IPS-18c (cell line): ENCODE results near the gene PDE7B.

ENCODE experiments used
- H3K4me3 ChIP-seq: 2 replicates; pipeline ENCODE4 v1.7.0; 2013; ENCODE audit warnings: low read depth, mild to moderate bottlenecking, low read length, moderate library complexity; ENCODE audit not compliant: insufficient read depth
- H3K9me3 ChIP-seq: one replicate; pipeline ENCODE4 v1.6.1; 2013; ENCODE audit warnings: mild to moderate bottlenecking, low read length, moderate library complexity; ENCODE audit not compliant: control insufficient read depth, insufficient read depth

PDE7B gene

DNA sequence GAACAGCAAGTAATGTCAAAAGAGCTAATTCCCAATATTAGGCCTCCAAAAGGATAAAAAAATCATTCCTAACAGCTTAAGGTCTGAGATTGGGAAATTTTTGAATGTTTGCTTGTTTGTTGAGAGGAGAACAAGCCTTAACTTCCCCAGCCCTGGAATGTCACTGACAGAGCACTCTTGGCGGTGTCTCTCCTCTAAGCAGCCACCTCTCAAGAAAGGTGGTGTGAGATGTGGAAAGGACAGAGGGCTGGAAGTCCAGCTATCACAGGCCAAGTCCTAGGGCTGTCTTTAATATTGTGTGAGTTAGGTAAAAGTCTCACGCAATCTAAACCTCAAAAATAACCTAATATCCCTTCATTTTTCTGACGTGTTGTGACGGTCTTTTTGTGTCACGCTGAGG is 297.0 kb downstream of the PDE7B start:
- H3K4me3 ChIP-seq, result no peak overlapping the region
- no peaks in the 10 kb centered on the region for H3K9me3 ChIP-seq

DNA sequence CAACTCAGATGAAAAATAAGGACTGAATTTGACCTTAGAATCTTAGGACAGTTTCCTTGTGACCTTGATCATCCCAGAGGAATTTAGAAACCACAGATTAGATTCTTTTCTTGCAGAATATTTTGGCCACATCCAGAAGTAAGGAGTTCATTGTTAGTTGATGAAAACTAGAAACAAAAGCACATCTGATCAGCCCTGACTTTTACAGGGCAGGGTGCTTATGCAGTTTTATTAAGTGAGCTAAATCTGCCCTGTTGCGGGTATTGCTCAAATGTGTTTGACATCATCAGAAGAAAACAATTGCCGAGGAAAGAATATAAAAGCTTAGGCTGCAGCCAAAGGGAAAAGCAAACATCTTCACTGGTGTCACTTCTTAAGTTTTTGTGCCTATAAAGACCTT is 297.8 kb downstream of the PDE7B start:
- H3K9me3 ChIP-seq, result no peaks in the 10 kb centered on the region
- H3K4me3 ChIP-seq, result no peak overlapping the region

DNA sequence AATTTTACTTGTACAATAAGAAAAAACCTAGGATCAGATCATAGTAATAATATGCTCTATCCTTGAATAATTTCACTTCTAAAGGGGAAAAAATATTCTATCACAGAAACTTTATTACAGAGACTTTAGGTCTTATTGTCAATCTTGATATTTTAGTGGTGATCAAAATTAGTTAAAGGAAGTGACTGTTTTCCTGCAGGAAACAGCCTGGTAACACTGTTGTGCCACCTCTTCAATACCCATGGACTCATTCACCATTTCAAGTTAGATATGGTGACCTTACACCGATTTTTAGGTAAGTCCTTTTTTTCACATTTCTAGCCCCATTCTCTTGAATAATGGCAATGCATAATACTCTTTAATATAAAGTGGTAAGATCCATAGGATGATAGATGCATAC is 299.5 kb downstream of the PDE7B start:
- Histone ChIP-seq H3K9me3 (no peaks in the 10 kb centered on the region), H3K4me3 (no peak overlapping the region)

DNA sequence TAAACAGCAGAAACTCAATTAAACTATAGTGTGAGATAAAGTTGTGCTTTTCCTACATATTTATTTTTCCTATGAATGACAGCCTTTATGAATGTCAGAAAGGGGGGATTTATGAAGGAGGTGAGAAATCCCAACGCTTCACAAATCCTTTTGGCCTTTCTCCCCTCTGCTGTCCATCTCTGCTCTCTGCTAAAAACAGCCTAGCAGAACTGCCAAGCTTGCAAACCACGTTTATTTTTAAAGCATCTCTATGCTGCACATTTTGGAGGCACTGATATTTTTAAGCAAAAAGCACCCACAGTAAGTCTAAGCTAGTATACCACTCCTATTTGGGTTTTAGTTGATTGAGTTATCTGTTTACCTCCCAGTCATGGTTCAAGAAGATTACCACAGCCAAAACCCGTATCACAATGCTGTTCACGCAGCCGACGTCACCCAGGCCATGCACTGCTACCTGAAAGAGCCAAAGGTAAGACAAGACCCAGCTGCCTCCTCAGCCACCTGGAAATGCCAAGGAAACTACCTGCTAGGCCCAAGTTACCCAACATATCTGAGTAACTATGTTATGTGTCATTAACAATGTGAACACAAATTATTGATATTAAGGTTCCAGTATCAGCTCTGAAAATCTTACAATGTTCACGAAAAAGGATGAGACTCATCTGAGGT is 302.3 kb downstream of the PDE7B start:
- no peaks in the 10 kb centered on the region for H3K9me3 ChIP-seq
- no peak overlapping the region for H3K4me3 ChIP-seq

DNA sequence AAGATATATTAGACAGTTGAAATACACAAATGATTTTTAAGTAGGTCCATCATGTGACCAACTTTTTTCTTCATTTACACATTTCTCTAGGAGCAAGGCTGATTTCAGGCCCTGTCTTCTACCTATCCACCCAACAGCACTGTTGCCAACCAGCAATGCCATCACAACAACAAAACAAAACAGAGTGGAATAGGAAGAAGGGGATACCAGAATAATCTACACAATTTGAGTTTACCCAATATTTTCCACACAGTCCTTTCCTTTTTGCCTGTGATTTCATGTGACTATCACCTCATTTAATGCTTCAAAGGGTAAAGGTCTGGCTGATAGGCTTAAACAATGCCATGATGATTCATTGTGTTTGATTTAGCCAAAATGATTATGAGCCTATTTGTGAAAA is 303.7 kb downstream of the PDE7B start:
- no peak overlapping the region for H3K4me3 ChIP-seq
- H3K9me3 ChIP-seq, result no peaks in the 10 kb centered on the region

DNA sequence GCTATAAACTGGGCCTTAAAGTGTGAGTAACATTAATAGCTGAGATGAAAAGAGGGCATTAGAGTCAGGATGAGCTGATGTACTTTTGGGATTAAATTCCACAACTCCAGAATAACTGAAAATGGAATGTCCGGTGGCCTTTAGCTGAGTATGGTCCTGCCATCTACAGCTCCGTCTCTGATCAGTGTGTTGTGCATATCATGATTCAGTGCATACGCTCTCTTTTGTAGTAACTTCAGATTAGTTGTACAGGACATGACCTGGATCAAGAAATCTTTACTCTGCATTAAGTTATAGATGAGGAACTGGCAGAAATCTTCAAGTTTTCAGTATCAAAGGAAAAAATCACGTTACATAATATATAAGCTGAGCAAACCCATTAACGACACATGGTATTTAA is 306.2 kb downstream of the PDE7B start:
- H3K4me3 ChIP-seq, result no peak overlapping the region

DNA sequence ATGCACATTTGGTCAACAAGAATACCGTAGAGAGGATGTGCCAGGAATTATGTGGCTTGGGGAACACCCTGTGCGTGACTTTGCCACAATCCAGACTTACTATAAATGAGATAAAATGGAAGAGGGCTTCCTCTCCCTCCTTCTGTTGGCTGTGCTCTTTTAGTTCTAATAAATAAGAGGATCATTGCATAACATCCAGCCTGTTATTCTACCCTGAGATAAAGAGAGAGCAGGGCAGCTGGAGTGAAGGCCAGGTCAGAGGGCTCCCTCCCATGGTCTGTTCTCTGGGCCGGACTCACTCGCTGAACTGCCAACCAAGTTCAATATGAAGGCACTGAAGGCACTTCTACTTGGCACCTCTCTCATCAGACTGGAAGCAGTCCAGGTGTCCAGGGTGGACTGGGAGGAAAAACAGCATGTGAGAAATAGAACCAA is 306.9 kb downstream of the PDE7B start:
- Histone ChIP-seq H3K4me3 (no peak overlapping the region), H3K9me3 (no peaks in the 10 kb centered on the region)

More for the DNA sequence above, 306.2 kb downstream of the PDE7B start:
- H3K9me3 ChIP-seq, result no peaks in the 10 kb centered on the region

DNA sequence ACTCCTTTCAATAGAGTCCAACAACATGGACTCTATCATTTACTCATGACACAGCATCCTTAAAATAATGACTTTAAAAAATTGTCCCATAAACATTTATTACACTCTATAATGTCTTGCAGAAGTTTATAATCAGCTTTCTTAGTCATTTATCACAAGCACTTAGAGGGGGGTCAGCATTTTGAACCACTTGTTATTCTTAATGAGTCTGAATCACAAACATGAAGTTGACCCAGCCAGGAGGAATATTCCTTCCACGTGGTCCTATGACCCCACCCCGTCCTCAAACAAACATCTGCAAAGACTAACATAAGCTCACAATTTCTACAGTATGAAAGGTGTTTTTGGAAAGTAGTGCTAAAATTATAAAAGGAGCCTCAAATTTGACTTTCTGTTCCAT is 307.5 kb downstream of the PDE7B start:
- no peaks in the 10 kb centered on the region for H3K9me3 ChIP-seq
- no peak overlapping the region for H3K4me3 ChIP-seq

DNA sequence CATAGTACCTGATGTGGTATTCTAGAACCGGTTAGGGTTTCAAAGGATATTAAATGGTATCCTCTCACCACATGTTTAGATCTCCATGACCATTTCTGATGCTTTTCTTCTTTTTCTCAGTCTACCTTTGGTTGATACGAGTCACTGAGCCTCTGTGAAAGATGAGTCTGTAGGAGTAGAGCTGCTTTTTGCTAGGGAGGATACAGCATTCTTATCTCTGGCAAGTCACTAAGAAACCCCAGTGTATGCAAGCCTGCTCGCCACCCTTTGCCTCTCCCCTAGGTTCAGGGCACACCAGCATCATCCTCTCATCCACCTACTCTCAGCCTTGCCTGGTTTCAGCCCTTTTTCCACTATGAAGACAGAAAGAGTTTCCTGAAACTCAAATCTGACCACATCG is 308.7 kb downstream of the PDE7B start:
- Histone ChIP-seq H3K4me3 (no peak overlapping the region), H3K9me3 (no peaks in the 10 kb centered on the region)

DNA sequence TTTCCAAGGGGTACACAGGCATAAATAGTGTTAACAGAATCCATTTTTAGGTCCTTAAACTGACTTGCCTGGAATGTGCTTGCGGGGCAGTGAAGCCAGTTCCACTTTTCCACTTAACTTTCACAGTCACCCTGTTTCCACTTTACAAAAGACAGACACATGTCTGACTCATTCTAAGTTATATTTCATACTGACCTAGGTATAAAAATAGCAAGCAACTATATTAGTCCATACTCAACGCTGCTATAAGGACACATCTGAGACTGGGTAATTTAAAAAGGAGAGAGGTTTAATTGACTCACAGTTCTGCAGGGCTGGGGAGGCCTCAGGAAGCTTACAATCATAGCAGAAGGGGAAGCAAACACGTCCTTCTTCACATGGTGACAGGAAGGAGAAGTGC is 310.4 kb downstream of the PDE7B start:
- Histone ChIP-seq H3K4me3 (no peak overlapping the region), H3K9me3 (peaks cover 2% of the 10 kb centered on the region)

DNA sequence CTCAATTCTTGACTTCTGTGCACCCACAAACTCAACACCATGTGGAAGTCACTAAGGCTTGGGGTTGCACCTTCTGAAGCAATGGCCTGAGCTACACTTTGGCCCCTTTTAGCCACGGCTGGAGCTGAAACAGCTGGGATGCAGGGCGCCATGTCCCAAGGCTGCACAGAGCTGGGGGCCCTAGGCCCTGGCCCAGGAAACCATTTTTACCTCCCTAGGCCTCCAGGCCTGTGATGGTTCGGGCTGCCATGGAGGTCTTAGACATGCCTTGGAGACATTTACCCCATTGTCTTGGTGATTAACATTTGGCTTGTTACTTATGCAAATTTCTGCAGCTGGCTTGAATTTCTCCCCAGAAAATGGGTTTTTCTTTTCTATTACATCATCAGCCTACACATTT is 311.8 kb downstream of the PDE7B start:
- peaks cover 4% of the 10 kb centered on the region for H3K9me3 ChIP-seq
- H3K4me3 ChIP-seq, result no peak overlapping the region

DNA sequence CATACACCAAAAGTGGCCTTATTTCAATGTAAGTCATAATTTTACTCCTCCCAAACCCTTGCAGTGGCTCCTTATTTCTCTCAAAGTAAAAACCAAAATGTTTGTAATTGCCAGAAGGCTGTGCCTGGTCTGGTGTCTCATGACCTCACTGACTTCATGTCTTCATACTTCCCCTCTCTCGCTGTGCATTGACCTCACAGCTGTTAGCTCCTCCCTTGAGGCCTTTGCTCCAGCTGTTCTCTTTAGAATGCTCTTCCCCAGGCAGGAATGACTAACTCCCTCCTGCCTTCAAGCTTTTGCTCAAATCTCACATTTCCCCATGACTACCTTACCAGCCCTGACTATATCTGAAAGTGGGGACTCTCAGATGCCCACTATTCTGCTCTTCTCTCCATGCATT is 315.3 kb downstream of the PDE7B start:
- Histone ChIP-seq H3K9me3 (peaks cover 4% of the 10 kb centered on the region), H3K4me3 (no peak overlapping the region)

DNA sequence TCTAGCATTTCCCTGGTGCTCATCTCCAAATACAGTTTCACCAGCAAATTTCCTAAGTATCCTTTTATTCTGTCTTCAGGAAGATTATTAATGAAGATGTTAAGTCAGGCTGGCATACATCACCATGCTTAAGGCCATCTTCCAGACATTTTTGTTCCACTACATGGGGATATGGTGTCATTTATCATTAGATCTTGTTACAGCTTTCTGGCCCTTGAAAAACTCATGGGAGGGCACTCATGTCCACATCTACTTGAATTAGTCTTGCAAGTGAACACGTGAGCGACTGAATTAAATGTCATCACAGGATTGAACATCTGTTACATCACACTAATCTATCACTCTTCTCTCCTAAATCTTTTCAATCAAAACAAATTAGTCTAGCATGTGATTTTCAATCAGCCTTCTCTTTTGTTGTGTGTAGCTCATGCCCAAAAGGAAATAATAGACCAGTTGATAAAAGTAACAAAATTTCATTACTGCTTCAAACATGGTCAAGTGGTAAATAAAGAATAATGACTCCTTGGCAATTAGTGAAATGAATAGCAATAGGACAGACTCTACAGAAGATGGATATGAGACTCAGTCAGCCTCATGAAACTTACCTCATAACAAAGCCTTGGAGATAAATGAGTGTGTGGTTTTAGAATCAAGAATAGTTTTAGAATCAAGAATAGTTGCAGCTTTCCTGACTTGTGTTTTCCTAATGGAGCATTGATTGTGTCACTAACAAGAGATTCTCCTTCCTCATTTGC is 318.1 kb downstream of the PDE7B start:
- Histone ChIP-seq H3K9me3 (peaks cover 4% of the 10 kb centered on the region), H3K4me3 (no peak overlapping the region)

DNA sequence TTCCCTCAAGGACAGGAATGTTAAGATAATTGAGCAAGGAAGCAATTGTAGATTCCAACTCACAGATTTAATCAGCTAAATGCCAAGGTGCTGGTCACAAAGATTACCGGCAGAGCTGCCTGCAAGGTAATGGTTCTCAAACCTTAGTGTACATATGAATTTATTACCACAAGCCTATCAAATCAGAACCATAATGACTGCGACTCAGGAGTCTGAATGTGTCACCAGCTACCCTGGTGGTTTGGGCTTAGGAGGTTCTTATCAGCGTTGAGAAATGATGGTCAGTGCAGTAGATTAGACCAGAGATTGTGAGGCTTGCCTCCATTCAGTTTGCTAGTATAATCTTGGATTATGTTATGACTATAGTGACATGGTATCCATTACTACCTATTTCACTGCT is 319.7 kb downstream of the PDE7B start:
- H3K4me3 ChIP-seq, result no peak overlapping the region

DNA sequence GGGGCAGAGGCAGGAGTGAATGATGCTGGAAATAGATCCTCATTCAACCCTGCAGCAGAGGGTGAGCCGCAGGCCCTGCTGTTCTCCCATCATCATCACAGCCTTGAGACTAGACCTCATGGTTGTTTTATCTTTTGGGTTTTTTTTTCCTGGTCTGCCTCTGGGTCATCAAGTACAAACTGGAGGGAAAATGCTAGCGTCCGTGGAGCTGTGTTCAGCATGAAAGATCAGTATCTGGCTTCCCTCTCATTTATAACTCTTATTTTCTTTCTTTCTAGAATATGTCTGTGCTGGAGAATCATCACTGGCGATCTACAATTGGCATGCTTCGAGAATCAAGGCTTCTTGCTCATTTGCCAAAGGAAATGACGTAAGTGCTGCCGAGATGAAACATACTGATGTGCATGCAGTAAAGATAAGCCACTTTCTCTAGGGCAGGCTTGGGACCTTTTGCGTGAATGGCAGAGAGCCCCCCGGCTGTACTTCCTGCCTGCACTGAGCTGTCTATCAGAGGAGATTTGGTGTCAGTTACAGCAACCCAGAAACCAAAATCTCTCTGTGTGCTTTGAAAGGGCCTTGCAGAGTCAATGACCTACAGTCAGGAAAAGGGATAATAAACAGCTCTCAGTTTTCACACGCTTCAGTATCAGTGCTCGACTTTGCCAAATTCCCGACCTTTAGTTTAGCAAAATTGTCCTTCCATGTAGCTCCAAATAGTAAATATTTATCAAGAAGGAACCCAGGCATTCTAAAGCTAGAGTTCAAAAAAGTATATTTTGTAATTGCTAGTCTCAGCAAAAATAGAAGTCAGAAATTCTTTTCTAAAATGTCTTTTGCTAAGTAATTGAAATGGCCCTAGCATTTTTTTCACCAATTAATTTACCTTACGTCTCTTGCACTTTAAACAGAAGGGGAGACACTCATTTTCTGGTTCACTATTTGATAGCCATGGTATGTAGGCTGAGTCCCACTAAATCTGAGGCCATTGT is 322.3 kb downstream of the PDE7B start:
- Histone ChIP-seq H3K9me3 (no peaks in the 10 kb centered on the region), H3K4me3 (no peak overlapping the region)

More for the DNA sequence above, 319.7 kb downstream of the PDE7B start:
- H3K9me3 ChIP-seq, result peaks cover 4% of the 10 kb centered on the region

DNA sequence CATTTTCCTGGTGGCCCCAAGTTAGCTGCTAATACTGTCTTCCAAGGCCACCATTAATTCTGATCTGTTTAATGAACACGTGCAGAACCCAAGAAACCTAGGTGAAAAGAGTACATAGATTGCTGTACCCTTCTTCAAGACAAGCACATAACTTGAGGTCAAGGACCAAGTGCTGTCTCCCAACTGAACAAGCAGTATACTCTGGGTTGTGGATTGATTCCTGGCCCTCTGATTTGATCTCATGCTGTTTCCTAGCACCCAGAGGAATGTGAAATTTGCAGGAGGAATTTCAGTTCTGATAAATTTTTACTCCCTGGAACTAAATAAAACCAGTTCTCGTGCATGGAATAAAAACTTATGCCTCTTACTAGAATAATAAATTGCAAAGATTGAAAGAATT is 323.0 kb downstream of the PDE7B start:
- no peak overlapping the region for H3K4me3 ChIP-seq

DNA sequence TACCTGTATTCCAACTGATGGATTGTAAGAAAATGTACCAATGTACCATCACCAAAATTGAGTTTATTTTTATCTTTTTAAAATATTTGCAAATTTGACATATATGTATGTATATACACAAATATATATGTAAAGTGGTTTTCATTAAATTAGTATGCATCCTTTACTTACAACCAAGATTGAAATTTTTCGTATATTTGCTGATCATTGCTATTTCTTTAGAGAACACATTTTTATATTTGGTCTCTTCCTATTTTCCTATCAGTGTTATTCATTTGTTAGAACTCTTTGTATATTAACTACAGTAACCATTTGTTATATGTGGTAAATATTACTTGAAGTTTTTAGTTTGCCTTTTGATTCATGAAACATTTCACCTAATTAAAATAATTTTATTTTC is 324.4 kb downstream of the PDE7B start:
- Histone ChIP-seq H3K4me3 (no peak overlapping the region), H3K9me3 (no peaks in the 10 kb centered on the region)

More for the DNA sequence above, 323.0 kb downstream of the PDE7B start:
- H3K9me3 ChIP-seq, result no peaks in the 10 kb centered on the region

DNA sequence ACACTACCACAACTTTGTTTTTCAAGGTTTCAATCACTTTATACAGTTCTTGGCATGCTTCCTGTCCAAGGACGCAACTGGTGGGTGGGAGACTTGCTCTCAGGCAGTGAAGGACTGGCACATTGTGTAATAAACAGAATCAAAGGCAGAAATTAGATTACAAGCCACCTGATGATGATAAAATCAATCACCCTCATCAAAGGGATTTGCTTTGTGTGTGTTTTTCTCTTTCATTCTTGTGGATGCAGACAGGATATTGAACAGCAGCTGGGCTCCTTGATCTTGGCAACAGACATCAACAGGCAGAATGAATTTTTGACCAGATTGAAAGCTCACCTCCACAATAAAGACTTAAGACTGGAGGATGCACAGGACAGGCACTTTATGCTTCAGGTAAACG is 327.2 kb downstream of the PDE7B start:
- H3K9me3 ChIP-seq, result no peaks in the 10 kb centered on the region
- no peak overlapping the region for H3K4me3 ChIP-seq
